ENCODE data around the gene DISP3.

Gene DISP3

DNA sequence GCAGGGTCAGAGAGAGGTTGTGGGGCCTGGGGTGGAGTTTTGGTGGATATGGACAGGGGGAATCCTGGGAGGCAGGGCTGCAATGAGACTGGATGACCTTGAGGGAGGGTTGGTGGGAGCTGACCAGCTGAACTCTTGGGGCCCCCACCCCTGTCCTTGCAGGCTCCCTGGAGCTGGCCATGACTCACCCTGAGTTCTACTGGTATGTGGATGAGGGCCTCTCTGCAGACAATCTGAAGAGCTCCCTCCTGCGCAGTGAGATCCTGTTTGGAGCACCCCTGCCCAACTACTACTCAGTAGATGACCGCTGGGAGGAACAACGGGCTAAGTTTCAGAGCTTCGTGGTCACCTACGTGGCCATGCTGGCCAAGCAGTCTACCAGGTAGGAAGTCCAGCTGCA is 23.6 kb downstream of the DISP3 start:
- TF ChIP-seq GATA3 (IDR thresholded peaks at IDR 0.05; ENCODE audit: low read depth, low read length) (no peak), GATA2 (IDR thresholded peaks at IDR 0.05; ENCODE audit: low read depth, low read length) (no peak)

DNA sequence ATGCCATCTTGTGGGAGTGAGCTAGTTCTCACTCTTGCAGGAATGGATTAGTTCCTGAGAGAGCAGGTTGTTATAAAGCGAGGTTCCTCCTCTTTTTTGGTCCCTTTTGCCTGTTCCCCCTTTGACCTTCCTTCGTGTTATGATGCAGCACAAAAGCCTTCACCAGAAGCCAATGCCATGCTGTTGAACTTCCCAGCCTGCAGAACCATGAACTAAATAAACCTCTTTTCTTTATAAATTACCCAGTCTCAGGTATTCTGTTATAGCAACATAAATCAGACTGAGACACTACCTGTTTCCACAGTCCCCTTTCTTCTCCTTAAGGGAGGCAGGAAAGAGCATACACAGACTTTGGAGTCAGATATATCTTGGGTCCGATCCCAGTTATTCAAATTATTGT is 25.6 kb downstream of the DISP3 start:
- TF ChIP-seq GATA3 (IDR thresholded peaks at IDR 0.05; ENCODE audit: low read depth, low read length): no peak
- TF ChIP-seq GATA2 (IDR thresholded peaks at IDR 0.05; ENCODE audit: low read depth, low read length): no peak

DNA sequence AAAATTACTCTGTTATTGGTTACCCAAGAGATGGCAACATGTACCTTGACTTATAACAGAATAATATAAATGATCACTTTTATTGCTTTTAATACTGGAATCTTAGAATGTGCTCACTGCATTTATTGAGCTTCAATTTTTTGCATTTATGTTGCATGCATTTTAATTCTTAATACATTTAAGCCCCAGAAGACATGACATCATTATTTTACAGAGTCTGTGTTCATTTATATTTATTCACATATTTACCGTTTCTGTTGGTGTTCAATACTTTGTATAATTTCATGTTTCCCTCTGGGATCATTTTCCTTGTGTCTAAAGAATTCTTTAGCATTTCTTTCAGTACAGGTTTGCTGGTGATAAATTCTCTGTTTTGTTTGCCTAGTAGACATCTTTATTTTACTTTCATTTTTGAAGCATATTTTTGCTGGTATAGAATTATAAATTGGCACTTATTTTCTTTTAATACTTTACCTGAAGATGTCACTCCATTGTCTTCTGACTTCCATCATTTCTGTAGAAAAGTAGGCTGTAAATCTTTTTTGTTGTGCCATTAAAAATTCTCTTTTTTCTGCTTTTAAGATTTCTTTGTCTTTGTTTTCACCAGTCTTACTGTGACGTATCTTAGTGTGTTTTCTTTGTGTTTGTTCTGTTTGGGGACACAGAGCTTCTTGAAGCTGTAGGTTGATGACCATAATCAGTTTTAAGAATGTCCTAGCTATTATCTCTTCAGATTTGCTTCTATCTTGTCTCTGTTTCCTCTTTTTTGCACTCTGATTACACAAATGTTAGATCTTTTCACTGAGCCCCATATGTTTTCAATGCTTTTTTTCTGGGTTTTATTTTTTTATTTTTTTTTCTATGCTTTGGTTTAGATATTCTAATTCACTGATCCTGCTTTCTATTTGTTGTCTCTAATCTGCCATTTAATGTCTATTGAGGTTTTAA is 26.9 kb downstream of the DISP3 start:
- TF ChIP-seq GATA2 (IDR thresholded peaks at IDR 0.05; ENCODE audit: low read depth, low read length) (no peak), GATA3 (IDR thresholded peaks at IDR 0.05; ENCODE audit: low read depth, low read length) (no peak)

DNA sequence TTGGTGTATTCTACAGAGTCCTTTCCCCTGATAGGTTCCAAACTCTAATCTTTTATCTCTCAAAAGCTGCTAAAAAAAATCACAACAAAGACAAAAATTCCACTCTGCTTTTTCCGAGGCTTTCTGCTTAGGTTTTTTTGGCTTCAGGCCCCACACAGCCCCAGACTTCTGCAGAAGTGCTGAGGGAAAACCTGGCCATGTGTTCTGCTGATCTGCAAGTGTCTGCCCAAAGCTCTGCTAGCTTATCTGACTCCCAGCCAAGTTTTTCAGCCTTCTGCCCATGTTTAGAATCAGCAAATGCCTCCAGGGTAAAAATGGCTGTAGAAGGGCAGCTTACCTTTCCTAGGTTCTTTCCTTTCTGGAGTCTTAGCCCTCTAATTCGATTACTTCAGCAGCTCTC is 28.4 kb downstream of the DISP3 start:
- TF ChIP-seq GATA2 (IDR thresholded peaks at IDR 0.05; ENCODE audit: low read depth, low read length) (no peak), GATA3 (IDR thresholded peaks at IDR 0.05; ENCODE audit: low read depth, low read length) (no peak)

DNA sequence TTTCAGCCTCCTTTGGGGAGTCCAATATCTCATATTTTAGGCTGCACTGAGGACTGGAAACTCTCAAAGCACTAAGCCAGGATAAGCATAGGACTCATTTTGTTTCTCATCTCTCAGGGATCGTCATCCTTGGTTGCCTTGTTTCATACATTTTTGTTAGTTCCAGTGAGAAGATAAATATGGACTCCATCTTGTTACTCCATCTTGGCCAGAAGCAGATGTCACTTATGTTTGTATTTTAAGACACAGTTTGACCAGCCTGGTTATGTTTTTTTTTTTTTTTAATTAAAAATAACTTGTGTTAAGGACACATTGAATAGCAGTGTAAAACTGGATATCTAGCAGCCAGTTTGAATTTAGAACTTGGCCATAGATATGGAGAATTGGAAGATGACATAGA is 34.7 kb downstream of the DISP3 start:
- TF ChIP-seq GATA2 (IDR thresholded peaks at IDR 0.05; ENCODE audit: low read depth, low read length) (no peak), GATA3 (IDR thresholded peaks at IDR 0.05; ENCODE audit: low read depth, low read length) (no peak)

DNA sequence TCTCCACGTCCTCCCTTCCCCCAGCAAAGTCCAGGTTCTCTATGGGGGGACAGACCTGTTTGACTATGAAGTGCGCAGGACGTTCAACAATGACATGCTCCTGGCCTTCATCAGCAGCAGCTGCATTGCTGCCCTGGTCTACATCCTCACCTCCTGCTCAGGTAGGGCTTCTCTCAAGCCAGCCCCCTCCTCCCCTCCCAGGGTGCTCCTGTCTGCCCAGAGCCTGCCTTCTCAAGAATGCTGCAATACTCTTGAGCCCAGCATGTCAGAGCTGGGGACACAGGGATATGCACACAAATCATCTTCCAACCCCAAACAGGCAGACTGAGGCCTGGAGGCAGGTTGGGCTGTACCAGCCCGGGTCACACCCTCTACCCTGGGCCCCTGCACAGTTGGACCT is 35.4 kb downstream of the DISP3 start:
- no peak for TF ChIP-seq GATA2 (IDR thresholded peaks at IDR 0.05; ENCODE audit: low read depth, low read length)
- TF ChIP-seq GATA3 (IDR thresholded peaks at IDR 0.05; ENCODE audit: low read depth, low read length): no peak

DNA sequence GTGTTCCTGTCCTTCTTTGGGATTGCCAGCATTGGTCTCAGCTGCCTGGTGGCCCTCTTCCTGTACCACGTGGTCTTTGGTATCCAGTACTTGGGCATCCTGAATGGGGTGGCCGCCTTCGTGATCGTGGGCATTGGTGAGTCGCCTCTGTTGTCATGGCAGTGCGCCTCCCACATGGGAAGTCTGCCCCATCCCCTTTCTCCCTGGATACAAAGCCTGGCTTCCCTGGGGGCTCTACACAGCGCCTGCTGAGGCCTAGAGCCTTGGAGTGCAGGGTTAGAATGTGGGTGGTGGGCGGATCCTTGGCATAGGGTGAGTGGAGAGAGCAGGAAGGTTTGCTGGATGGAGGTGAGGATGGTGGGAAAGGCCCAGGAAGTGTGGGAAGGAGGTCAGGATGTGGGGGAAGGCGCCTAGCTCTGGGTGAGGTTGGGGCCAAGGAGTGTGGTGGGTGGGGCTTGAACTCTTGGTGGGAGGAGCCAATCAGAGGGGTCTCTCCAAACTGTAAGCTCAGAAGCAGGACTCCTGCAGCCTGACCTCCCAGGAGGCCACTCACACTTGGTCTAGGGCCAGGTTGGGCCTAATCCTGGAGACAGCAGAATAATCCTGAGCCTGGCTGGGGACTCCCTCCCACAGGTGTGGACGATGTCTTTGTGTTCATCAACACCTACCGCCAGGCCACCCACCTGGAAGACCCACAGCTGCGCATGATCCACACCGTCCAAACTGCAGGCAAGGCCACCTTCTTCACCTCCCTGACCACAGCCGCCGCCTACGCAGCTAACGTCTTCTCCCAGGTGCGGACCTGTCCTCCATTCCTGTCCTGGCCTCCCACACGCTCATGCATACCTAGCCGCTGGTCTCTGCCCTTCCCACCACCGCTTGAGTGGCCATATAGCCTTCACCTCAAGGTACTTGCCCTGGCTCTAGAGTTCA is 36.7 kb downstream of the DISP3 start:
- TF ChIP-seq GATA3 (IDR thresholded peaks at IDR 0.05; ENCODE audit: low read depth, low read length): no peak
- TF ChIP-seq GATA2 (IDR thresholded peaks at IDR 0.05; ENCODE audit: low read depth, low read length): no peak

DNA sequence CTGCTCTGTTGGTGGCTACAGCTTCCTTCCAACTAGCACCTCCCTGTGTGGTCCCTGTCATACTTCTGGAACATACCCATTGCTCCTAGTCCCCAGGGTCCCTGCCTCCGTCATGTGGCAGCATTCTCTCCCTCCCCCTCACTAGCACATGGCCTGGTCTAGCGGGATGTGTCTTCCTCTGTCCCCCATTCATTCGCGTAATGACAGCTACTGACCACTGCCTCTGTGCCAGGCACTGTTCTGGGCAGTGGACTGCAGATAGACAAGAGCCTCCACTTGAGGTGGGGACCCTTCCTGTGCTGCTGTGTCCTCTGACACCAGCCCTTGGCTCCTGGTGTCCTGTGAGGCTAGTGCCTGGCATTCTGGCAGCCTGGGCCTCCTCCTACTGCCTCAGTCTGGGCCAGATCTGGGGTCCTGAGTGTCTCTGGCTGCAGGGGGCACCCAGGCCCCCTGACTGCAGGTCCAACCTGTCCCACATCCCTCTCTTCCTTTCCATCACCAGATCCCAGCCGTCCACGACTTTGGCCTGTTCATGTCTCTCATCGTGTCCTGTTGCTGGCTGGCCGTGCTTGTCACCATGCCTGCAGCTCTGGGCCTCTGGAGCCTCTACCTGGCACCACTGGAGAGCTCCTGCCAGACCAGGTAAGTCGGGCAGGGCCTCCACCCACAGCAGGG is 38.1 kb downstream of the DISP3 start:
- TF ChIP-seq GATA3 (IDR thresholded peaks at IDR 0.05; ENCODE audit: low read depth, low read length): no peak
- no peak for TF ChIP-seq GATA2 (IDR thresholded peaks at IDR 0.05; ENCODE audit: low read depth, low read length)

DNA sequence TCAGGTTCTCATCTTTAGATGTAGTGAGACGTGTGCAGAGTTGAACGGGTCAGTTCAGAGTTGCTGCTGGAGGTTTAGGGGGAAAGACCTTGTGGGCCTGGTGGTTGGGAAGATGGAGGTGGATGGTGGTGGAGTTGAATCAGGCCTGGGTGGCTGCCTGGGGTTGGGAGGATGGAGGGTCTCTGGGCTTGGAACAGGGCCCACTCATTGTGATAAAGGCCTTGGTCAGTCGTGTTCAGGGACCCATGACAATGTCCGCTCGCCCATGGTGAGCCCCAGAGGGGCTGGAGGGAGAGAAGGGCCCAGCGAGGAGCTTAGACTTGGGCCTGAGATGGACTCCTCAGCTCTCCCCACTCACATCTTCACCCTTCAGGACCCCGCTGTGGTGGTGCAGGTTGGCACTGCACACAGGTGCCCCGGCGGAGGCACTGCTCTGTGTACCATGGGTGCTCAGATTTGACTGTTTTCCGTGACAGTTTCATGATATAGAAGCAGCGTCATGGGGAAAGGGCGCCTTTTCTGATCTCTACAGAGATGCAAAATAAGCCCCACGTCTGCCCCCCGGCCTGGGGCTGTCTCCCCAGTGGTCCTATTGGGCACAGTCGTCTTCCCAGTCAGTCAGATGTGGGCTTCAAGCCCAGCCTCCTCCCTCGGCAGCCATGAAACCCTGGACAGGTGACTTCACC is 39.2 kb downstream of the DISP3 start:
- no peak for TF ChIP-seq GATA3 (IDR thresholded peaks at IDR 0.05; ENCODE audit: low read depth, low read length)
- no peak for TF ChIP-seq GATA2 (IDR thresholded peaks at IDR 0.05; ENCODE audit: low read depth, low read length)

DNA sequence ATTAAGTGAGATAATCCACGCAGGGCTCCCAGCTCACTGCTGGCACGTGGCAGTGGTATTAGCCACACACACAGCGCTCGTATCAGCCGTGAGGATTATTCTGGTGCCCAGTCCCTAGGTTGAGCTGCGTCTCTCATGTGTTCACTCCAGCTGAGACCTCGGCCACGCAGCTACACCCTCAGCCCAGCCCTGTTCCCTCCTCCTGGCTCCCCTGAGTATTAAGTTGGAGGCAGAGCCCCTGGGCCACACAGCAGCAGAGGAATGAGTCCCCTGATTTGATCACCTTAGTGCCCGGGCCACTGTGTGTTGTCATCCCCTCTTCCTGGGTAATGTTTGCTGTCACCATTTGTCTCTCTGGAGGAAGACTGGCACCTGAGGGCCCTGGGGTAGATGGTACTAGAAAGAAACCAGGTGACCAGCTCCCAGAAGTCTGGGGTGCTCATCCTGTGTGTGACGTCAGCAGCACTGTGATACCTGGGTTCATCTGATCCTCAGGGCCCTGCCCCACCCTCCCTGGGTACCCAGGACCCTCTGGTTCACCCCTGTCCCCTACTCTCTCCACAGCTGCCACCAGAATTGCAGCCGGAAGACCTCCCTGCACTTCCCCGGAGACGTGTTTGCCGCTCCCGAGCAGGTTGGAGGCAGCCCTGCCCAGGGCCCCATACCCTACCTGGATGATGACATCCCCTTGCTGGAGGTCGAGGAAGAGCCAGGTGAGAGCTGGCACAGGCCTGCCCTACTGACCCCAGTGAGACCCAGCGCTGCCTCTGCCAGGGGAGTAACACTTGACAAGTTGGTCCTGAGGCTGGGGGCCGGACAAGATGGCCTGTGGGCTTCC is 40.1 kb downstream of the DISP3 start:
- TF ChIP-seq GATA2 (IDR thresholded peaks at IDR 0.05; ENCODE audit: low read depth, low read length) (no peak), GATA3 (IDR thresholded peaks at IDR 0.05; ENCODE audit: low read depth, low read length) (no peak)

DNA sequence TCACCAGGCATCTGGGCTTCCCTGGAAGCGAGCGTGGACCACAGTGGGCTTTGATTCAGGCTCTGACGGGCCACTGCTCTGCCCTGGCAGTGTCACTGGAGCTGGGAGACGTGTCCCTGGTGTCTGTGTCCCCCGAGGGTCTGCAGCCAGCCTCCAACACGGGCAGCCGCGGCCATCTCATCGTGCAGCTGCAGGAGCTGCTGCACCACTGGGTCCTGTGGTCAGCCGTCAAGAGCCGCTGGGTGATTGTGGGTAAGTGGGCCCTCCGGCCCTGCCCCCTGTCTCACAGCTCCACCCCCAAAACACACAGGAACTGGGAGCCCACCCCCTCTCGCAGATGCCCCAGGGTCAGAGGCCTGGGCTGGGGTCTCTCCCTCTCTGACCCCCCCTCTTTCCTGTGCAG is 40.7 kb downstream of the DISP3 start:
- TF ChIP-seq GATA2 (IDR thresholded peaks at IDR 0.05; ENCODE audit: low read depth, low read length) (no peak), GATA3 (IDR thresholded peaks at IDR 0.05; ENCODE audit: low read depth, low read length) (no peak)

DNA sequence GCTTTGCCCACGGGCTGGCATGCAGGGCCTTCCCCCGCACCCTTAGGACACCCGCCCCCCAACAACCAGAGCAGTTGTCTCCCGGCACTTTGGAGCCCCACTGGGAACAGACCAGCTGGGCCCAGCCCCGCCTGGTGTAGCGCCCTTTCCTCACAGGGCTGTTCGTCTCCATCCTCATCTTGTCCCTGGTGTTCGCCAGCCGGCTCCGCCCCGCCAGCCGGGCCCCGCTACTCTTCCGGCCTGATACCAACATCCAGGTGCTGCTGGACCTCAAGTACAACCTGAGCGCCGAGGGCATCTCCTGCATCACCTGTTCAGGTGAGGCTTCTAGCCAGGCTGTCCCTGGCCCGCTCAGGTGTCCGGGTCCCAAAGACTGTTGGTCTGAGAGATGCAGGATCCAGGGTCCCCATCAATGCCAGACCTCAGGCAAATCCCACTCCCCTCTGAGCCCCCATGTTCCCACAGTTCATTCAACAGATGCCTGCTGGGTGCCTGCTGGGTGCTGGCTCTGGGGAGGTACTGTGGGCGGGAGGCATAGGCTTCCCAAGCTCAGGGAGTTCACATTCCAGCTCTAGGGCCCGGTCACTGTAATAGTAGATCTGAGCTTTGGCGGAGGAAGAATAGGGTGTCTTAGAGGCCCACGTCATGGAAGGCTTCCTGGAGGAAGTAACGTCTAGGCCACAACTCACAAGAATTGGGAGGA is 41.7 kb downstream of the DISP3 start:
- TF ChIP-seq GATA3 (IDR thresholded peaks at IDR 0.05; ENCODE audit: low read depth, low read length) (no peak), GATA2 (IDR thresholded peaks at IDR 0.05; ENCODE audit: low read depth, low read length) (no peak)

Measured in SH-SY5Y (cell line).